ENCODE results near the gene TBC1D22A.

DNA sequence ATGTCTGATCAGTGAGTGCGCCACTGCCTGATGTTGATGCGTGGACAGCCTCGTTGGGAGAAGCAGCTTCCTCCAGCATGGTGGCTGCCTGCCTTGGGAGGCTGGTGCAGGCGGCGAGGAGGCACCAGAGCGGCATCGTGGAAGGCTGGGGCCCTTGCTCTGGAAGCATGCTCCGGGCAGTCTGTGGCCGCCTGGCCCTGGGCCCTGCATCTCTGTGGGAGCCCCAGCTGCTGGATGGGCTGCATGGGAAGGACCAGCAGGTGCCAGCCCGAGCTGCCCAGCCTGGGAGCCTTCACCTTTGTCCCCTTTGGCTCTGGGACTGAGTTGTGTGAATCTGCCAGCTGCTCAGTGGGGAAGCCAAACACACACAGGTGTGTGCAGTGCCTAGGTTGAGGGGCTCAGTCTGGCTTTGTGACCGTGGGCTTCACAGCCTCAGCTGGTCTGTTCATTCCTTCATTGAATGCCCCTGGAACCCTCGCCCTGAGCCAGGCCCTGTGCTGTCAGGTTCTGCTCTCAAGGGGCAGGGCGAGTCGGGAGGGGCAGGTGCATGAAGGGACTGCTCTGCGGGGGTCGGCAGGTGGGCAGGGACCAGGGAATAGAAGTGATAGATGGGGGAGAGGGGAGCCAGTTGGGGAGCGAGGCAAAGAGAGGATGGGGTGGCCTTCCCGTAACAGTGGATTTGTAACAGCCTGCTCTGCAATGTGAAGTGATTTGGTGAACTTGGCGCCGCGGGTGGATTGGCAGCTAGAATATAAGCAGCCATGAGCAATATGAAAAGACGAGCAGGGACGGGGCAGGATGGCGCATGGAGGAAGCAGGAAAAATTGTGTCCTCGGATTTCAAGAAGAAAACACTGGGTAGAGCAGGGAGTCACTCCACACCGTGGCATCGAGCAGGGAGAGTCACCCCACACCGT lies 354.2 kb downstream of the TBC1D22A start:
- TF ChIP-seq MXI1 (IDR thresholded peaks at IDR 0.05; ENCODE audit: low read depth, low read length) = no peak
- TF ChIP-seq NR2C2 (IDR thresholded peaks at IDR 0.05; ENCODE audit: borderline replicate concordance, control insufficient read depth, insufficient read length, low read depth) = no peak
- no peak for TF ChIP-seq EP300 (IDR thresholded peaks at IDR 0.05; ENCODE audit: borderline replicate concordance in 1 of 2, control insufficient read depth in 1 of 2, low read depth in 2 of 2, low read length in 2 of 2)
- no peak for TF ChIP-seq MEF2A (IDR thresholded peaks at IDR 0.05; ENCODE audit: insufficient read depth, low read depth, low read length)
- TF ChIP-seq POLR2A (IDR thresholded peaks at IDR 0.05; ENCODE audit: low read depth, low read length) = no peak
- TF ChIP-seq, protein P1, sequence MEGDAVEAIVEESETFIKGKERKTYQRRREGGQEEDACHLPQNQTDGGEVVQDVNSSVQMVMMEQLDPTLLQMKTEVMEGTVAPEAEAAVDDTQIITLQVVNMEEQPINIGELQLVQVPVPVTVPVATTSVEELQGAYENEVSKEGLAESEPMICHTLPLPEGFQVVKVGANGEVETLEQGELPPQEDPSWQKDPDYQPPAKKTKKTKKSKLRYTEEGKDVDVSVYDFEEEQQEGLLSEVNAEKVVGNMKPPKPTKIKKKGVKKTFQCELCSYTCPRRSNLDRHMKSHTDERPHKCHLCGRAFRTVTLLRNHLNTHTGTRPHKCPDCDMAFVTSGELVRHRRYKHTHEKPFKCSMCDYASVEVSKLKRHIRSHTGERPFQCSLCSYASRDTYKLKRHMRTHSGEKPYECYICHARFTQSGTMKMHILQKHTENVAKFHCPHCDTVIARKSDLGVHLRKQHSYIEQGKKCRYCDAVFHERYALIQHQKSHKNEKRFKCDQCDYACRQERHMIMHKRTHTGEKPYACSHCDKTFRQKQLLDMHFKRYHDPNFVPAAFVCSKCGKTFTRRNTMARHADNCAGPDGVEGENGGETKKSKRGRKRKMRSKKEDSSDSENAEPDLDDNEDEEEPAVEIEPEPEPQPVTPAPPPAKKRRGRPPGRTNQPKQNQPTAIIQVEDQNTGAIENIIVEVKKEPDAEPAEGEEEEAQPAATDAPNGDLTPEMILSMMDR (IDR thresholded peaks at IDR 0.05 in 2 of 3, conservative IDR thresholded peaks at IDR 0.05 in 1 of 3; ENCODE audit: control insufficient read depth in 2 of 3, extremely low read depth in 1 of 3, insufficient read depth in 1 of 3, low read depth in 3 of 3, low read length in 3 of 3) = no peak
- TF ChIP-seq, protein P2, sequence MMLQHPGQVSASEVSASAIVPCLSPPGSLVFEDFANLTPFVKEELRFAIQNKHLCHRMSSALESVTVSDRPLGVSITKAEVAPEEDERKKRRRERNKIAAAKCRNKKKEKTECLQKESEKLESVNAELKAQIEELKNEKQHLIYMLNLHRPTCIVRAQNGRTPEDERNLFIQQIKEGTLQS (IDR thresholded peaks at IDR 0.05; ENCODE audit: borderline replicate concordance, extremely low read depth, low read depth, low read length) = no peak
- TF ChIP-seq RAD21 (IDR thresholded peaks at IDR 0.05; ENCODE audit: insufficient read depth, low read depth, low read length) = no peak
- TF ChIP-seq ZNF207 (IDR thresholded peaks at IDR 0.05; ENCODE audit: borderline replicate concordance) = no peak
- TF ChIP-seq EZH2 (IDR thresholded peaks at IDR 0.05; ENCODE audit: borderline replicate concordance, control insufficient read depth, low read depth, low read length) = no peak
- TF ChIP-seq POLR2AphosphoS2 (IDR thresholded peaks at IDR 0.05; ENCODE audit: low read depth, low read length) = no peak
- no peak for TF ChIP-seq RBBP5 (conservative IDR thresholded peaks at IDR 0.05)
- no peak for TF ChIP-seq SMC3 (IDR thresholded peaks at IDR 0.05; ENCODE audit: borderline replicate concordance, low read length)

Measured in GM12878 (cell line).